ENCODE data around the gene TRIM71.
"Not testable (repeated sequence)": the region's sequence is repeated elsewhere in the genome, so short reads cannot be mapped to it uniquely, and the experiment has no call there.

TRIM71 gene

DNA sequence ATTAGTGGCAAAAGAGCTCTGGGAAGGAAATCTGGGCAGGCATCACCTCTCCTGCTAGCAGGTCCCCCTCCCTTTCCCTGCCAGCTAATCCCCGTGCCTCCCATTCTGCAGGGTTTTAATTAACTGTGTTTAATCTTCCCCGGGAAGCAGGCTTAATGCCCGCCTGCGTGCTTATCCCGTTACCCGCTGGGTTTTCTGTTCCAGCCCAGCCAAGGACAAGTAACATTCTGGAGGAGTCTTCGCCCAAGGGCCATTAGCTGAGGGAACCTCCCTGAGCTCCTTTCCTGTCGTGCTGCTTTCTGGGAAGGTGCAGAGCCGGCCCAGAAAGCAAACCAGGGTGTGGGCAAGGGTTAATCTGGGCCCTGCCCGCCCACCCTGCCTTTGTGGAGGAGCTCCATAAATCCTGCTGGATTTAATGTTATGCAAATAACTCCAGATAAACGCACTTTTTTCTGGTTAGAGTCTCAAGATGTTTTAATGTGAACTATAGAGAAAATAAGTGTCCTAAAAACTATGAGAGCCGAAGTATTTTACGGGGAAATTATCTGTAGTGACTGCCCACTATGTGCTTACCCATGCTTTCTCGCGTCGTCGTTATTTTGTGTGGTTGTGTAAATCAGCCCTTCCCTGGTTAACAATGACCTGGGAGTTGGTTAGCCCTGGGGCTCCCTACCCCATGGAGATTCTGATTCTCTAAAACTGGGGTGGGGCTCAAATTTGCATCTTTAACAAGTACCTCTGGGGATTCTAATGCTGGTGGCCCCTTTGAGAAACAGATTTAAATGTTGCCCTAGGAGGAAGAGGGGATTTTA is 25.9 kb downstream of the TRIM71 start:
- no peaks in the 10 kb centered on the region for H3K9me3 ChIP-seq
- TF ChIP-seq, protein P1, sequence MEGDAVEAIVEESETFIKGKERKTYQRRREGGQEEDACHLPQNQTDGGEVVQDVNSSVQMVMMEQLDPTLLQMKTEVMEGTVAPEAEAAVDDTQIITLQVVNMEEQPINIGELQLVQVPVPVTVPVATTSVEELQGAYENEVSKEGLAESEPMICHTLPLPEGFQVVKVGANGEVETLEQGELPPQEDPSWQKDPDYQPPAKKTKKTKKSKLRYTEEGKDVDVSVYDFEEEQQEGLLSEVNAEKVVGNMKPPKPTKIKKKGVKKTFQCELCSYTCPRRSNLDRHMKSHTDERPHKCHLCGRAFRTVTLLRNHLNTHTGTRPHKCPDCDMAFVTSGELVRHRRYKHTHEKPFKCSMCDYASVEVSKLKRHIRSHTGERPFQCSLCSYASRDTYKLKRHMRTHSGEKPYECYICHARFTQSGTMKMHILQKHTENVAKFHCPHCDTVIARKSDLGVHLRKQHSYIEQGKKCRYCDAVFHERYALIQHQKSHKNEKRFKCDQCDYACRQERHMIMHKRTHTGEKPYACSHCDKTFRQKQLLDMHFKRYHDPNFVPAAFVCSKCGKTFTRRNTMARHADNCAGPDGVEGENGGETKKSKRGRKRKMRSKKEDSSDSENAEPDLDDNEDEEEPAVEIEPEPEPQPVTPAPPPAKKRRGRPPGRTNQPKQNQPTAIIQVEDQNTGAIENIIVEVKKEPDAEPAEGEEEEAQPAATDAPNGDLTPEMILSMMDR (IDR thresholded peaks at IDR 0.05; ENCODE audit: low read depth, low read length), result no peak
- H3K27me3 ChIP-seq, result no peaks in the 10 kb centered on the region
- no peak for DNase-seq
- H3K4me1 ChIP-seq, result no peaks in the 10 kb centered on the region
- H3K4me3 ChIP-seq (ENCODE audit: low read depth, low read length), result no peak overlapping the region
- H3K36me3 ChIP-seq, result no peaks in the 10 kb centered on the region

DNA sequence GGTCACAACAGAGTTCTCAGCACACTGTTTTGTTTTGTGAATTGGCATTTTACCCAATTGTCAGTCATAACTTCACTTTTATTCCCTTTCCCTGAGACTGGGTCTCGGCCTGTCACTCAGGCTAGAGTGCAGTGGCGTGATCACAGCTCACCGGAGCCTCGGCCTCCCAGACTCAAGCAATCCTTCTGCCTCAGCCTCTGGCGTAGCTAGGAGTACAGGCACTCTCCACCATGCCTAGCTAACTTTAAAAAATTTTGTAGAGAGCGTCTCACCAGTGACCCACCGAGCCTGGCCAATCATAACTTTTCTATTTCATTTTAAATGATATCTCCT is 26.5 kb downstream of the TRIM71 start:
- Histone ChIP-seq H3K9me3 (no peaks in the 10 kb centered on the region), H3K36me3 (no peaks in the 10 kb centered on the region), H3K27me3 (no peaks in the 10 kb centered on the region), H3K4me3 (ENCODE audit: low read depth, low read length) (no peak overlapping the region), H3K4me1 (no peaks in the 10 kb centered on the region)
- DNase-seq, result no peak
- TF ChIP-seq, protein P1 (IDR thresholded peaks at IDR 0.05; ENCODE audit: low read depth, low read length), result no peak

DNA sequence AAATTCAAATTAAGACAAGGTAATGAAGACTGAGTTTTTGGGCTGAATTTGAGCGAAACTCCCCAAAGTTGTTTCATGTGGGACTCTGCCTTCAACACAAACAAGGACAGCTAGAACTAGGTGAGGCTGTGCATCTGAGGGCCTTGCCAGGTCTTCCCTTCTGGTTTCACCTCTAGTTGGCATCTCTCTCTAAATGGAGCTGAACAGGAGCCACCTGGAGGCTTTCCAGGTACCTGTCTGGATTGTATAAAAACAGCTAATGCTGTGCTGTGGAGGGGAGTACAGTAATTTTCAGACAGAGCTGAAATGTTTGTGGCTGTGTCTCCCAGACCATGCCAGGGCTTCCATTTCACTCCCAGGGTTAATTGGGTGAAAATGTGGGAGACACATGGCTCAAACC is 27.1 kb downstream of the TRIM71 start:
- H3K36me3 ChIP-seq, result no peaks in the 10 kb centered on the region
- no peak for DNase-seq
- H3K27me3 ChIP-seq, result no peaks in the 10 kb centered on the region
- TF ChIP-seq, protein P1 (IDR thresholded peaks at IDR 0.05; ENCODE audit: low read depth, low read length), result no peak
- no peaks in the 10 kb centered on the region for H3K4me1 ChIP-seq
- H3K9me3 ChIP-seq, result no peaks in the 10 kb centered on the region
- no peak overlapping the region for H3K4me3 ChIP-seq (ENCODE audit: low read depth, low read length)

DNA sequence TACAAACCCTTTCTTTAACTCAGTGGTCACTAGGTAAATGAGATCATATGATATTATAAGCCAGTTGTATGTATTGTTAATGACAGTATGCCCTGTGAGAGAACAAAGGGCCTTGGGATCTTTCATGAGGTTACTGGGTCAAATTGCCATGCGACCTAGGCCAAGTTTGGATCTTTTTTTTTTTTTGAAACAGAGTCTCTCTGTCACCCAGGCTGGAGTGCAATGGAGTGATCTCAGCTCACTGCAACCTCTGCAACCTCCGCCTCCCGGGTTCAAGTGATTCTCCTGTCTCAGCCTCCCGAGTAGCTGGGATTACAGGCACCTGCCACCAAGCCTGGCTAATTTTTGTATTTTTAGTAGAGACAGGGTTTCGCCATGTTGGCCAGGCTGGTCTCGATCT is 27.7 kb downstream of the TRIM71 start:
- DNase-seq; H3K36me3 ChIP-seq; H3K4me1 ChIP-seq; H3K9me3 ChIP-seq; H3K4me3 ChIP-seq (ENCODE audit: low read depth, low read length); H3K27me3 ChIP-seq: not testable (repeated sequence)

DNA sequence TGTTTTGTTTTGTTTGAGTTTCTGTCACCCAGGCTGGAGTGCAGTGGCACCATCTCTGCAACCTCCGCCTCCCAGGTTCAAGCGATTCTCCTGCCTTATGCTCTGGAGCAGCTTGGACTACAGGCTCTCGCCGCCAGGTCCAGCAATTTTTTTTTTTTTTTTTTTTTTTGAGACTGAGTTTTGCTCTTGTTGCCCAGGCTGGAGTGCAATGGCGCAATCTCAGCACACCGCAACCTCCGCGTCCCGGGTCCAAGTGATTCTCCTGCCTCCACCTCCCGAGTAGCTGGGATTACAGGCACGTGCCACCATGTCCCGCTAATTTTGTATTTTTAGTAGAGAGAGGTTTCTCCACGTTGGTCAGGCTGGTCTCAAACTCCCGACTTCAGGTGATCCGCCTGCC is 29.2 kb downstream of the TRIM71 start:
- not testable (repeated sequence) for DNase-seq; H3K9me3 ChIP-seq; H3K36me3 ChIP-seq; H3K4me3 ChIP-seq (ENCODE audit: low read depth, low read length); H3K27me3 ChIP-seq; H3K4me1 ChIP-seq

DNA sequence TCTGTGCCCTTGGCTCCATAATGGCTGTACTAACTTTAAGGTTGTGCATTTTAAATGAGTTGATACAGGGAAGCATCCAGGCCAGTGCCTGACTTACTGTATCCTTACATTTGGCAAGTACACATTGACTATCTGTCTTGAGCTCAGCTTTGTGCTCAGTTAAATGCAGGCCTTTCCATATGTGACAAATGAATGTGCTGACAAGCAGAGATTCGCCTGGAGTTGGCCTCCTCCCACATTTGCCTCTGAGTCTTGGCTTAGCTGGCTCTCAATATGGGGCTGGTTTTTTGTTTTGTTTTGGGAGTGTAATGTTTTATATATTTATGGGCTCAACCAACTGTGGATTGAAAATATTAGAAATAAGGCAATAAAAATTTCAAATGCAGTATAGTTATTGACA is 29.7 kb downstream of the TRIM71 start:
- no peak for DNase-seq
- H3K9me3 ChIP-seq, result no peaks in the 10 kb centered on the region
- TF ChIP-seq, protein P1 (IDR thresholded peaks at IDR 0.05; ENCODE audit: low read depth, low read length), result no peak
- no peaks in the 10 kb centered on the region for H3K4me1 ChIP-seq
- H3K4me3 ChIP-seq (ENCODE audit: low read depth, low read length), result no peak overlapping the region
- H3K27me3 ChIP-seq, result no peaks in the 10 kb centered on the region
- H3K36me3 ChIP-seq, result no peaks in the 10 kb centered on the region

DNA sequence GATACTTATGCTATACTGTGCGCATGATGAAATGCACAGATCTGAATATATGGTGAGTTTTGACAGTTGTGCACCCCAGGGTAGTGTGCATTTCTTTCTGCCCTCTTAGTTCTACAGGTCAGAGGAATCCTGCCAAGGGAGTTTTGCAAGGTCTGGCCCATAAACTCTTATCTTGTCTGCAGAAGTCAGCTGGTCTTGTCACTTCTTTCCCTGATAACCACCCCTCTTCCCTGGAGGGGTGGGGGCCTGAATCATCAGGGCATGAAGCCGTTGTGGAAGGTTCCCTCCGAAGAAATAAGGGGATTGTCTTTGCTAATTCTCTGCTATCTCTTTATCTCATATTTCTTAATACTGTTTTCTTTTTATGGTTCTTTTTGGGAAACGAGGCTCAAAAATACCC is 30.4 kb downstream of the TRIM71 start:
- no peak for DNase-seq
- H3K27me3 ChIP-seq, result no peaks in the 10 kb centered on the region
- H3K4me1 ChIP-seq, result no peaks in the 10 kb centered on the region
- H3K36me3 ChIP-seq, result no peaks in the 10 kb centered on the region
- H3K9me3 ChIP-seq, result no peaks in the 10 kb centered on the region
- TF ChIP-seq, protein P1 (IDR thresholded peaks at IDR 0.05; ENCODE audit: low read depth, low read length), result no peak
- no peak overlapping the region for H3K4me3 ChIP-seq (ENCODE audit: low read depth, low read length)

Data from BE2C (cell line).